Colon (tissue), 2 donors: Measurements from ENCODE around the gene RPL27A.

ENCODE experiments used
- FAIRE-seq: peaks from 2 replicates; lab custom pipeline; 2012; peaks lifted over from hg19 to GRCh38; lab: Jason Lieb, UNC
- donor health status: control.
- donor health status: control.

Gene RPL27A

DNA sequence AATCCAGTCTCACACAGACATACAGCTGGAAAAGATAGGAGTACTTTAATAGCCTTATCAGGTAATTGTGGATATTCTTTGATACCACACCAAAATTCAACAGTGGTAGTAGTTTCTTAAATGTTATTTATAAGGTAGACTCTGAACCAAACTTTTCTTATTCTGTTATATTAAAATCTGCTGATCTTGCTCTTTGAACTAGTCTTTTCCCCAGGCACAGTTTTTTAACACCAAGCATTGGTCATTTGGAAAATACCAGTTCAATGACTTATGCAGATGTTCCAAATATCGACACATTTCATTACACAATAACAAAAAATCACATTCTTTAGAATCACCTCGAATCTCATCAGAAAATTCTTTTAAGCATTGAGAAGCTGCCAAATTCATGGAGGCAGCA, 7.7 kb upstream of the RPL27A start:
- FAIRE-seq = no peak

- FAIRE-seq = no peak
These were observed 6.1 kb upstream of the RPL27A start for GRCh38 chr11:8676458-8676857.

- no peak for FAIRE-seq
These were observed 3.6 kb upstream of the RPL27A start for GRCh38 chr11:8679006-8679405.

- no peak for FAIRE-seq
These were observed 722 bp upstream of the RPL27A start for GRCh38 chr11:8681837-8682302.

- no peak for FAIRE-seq
These were observed 669 bp downstream of the RPL27A start for GRCh38 chr11:8683115-8683807.

- no peak for FAIRE-seq
These were observed 2.2 kb downstream of the RPL27A start for GRCh38 chr11:8684600-8685290.

- FAIRE-seq = no peak
These were observed 2.7 kb downstream of the RPL27A start for GRCh38 chr11:8685306-8685705.

DNA sequence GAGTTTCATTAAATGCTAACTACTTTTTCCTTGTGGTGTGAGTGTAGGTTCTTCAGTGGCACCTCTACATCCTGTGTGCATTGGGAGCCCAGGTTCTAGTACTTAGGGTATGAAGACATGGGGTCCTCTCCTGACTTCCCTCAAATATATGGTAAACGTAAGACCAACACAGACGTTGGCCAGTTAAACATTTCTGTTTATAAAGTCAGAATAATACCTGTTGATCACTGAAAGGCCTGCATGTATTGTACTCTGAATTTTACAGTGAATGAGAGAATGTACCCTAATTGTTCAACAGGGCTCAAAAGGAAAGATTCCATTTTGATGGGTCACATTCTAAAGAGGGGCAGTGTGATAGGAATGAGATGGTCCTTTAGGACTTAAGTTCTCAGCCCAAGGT, 3.2 kb downstream of the RPL27A start:
- no peak for FAIRE-seq

DNA sequence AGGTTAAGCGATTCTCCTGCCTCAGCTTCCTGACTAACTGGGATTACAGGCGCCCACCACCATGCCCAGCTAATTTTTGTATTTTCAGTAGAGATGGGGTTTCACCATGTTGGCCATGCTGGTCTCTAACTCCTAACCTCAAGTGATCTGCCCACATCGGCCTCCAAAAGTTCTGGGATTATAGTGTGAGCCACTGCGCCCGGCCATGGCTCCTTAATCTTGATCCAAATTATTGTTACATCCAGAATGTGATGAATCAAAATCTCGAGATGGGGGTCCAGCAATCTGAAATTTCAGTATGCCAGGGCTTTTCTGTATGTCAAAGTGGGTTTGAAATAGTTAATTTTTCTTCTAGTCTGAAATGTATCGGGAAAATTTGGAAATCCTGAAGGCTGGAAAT, 3.7 kb downstream of the RPL27A start:
- no peak for FAIRE-seq

DNA sequence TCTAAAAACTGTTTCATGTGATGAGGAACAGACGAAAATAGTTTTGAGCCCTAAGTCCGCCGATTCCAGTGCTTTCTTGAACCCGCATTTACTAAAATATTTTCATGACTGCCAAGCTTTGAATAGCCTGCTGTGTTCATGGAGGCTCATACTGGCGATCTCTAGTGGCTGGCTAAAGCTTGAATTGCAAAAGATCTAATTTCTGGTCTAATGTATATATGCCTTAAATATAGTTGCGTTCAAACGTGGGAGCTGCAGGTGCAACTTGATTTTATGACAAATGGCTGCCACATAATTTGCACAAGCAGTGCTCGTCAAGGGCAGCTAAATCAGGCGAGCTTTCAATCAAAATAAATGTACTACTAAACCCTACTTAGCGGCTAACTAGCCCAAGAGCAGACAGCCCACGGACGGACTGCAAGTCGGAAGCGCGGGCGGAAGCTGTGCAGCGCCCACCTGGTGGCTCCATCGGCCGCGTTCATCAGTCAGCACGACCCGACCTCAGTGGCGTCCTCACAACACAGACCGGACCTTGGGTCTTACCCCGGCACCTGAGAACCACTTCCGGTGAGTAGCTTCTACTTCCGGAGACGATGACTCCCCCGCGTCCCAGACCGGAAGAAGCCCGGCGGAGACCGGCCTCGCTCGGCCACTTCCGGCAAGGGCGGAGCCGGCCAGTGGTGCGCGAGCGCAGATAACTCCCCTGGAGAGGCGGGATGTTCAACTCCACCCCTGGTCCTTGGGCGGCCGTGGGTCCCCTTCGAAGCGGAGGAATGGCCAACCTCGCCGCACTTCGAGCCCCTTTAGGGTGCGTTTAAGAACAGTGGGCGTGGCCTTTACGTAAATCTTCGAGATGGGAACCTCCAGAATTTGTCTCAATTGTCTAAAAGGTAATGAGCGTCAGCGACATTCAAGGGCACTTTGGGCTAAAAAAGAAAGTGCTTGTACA, 6.1 kb downstream of the RPL27A start:
- FAIRE-seq = no peak

- no peak for FAIRE-seq
These were observed 7.2 kb downstream of the RPL27A start for GRCh38 chr11:8689726-8690255.

DNA sequence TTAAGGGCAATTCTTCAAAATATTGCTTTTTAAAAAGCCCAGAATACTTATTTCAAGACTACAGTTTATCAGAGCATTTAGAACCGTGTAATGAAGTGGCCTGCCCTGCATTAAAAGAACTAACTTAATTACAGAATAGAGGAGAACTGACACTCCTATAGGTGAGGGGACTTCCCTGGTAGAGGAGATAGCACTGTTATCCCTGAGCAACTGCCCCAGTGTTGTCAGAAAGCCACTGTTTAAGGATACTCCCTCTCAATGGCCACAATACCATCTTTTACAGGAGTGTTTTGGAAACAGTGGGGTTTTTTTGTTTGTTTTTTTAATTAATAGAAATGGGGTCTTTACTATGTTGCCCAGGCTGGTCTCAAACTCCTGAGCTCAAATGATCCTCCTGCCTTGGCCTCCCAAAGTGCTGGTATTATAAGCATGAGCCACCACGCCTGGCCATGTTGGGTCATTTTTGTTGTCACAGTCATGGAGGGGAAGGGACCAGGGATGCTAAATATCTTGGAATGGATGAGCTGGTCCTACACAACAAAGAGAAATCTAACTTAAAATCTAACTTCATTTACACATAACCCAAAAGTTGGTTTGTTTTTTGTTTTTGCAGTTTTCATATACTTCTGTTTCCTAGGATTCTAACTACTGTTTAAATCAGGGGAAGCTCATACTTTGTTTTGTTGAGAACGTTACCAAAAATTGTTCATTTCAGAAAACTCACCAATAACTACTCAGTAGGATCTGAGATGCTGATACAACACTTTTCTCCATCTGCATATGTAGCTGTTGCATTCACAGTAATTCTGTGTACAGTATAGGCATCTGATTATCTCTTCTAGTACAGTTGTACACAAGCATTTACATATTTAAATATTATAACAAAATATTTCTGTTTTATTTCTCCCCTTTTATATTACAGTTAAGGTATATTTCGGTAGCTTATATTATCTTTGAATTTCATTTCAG, 8.1 kb downstream of the RPL27A start:
- FAIRE-seq = no peak

- no peak for FAIRE-seq
These were observed 9.0 kb downstream of the RPL27A start for GRCh38 chr11:8691601-8692000.

DNA sequence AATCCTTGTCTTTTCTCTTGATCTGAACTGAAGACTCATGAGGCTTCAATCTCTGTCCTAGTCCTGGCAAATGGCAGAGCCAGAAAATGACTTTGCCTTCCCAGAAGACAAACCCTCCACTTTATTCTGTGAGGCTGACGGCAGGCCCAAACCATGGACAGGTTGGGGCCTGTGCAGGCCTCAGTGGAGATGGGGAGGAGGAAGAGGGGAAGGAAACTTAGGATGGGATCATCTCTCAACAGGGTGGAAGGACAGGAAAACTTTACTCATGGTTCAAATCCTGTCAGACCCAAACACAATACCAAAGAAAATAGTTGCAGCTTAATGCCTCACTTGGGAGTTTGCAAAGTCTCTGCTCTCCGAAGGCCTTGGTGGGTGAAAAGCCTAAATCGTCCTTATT, 9.8 kb downstream of the RPL27A start:
- no peak for FAIRE-seq

DNA sequence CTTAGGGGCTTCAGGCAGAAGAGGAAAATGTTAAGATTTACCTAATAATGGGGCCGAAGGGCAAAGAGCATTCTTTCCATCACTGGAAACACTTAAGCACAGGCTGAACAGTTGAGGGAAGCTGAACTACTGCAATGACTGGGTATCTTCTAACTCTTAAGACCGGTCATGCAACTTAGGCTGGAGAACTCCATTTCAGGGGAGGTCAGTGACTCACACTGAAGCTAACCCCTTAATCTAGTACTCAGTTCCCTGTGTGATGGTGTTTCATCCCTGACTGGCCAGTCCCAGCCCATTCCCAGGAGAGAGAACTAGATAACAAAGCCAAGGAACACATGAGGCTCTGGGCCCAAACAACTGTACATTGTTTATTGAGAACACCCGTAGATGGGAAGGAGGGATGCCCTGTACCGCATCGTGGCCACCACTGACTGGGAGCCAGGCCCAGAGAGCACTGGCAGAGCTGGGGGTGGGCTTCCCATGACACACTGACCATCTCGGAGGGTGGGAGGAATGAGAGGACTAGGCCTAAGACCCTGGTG, 10.5 kb downstream of the RPL27A start:
- FAIRE-seq = no peak

DNA sequence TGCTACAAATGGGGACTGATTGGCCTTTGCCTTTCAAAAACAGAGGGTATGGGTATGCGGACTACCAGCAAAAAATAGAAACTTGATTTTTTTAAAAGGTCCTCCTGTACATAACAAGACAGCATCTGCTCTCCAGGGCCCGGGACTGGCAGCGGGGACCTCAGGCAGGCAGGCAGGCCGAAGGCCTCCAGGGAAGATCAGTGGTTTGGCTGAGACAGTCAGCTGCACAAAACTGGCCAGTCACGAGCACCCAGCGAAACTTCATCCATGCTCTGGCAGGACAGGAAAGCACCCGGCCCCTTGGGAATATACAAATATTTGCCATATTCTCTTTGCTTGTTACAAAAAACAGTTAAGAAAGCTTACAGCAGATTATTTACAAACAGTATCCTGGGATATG, 11.0 kb downstream of the RPL27A start:
- FAIRE-seq = no peak

DNA sequence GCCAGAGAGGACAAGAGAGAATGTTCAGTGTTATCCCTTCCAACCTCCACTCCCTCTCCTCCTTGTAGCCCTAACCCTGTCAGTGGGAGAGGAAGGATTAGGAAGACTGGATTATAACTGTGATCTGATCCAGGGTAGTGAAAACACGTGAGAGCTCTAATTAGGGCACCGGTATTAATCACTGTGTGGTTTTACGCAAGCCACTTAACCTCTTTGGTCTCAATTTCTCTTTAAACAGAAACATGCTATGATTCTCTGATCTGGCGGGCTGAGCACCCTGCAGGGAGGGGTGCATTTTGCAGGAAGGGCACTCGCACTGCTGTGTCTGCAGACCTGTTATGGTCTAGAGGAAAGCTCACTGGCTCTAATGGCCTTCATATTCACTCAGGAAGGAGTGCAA, 11.5 kb downstream of the RPL27A start:
- no peak for FAIRE-seq

DNA sequence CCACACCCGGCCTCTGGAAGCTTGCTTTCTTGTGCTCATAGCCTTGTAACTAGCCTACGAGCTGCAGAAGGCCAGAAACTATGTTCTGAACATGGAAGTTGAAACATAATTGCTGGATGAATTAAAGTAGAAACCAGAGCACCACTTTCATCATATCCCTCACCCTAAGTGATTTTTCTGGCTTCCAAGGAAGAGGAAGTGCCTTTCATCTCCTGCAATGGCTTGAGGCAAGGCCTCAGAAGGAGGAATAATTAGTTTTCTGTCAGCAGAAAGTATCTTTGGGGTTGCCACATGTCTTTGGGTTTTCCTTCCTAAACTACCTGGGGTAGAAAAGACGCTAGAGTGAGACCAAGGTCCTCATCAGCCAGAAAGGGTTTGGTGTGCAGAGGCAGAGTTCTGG, 14.5 kb downstream of the RPL27A start:
- no peak for FAIRE-seq

GRCh38 chr11:8698379-8698851, 15.8 kb downstream of the RPL27A start:
- no peak for FAIRE-seq

DNA sequence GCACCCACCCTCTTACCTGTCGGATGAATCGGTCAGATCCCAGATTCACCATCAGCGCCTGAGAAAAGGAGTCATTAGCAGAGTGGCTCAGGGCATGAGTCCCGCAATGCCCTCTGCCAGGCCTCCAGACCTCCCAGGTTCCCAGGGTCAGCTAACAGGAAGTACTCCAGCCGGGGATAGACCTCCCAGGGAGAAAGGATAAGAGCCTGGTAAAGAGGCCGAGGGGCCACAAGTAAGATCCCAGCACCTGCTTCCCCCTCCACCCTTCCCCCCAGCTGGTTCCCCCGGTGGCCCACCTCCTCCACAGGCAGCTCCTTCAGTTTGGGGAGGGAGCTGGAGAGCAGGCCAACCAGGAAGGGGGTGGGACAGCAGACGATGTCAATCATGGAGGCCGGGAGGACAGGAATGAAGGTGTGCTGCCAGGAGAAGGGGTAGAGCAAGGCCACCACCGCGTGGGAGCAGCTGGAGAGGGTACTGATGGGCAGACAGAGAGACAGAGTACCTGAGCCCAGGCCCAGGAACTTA, 16.4 kb downstream of the RPL27A start:
- no peak for FAIRE-seq

DNA sequence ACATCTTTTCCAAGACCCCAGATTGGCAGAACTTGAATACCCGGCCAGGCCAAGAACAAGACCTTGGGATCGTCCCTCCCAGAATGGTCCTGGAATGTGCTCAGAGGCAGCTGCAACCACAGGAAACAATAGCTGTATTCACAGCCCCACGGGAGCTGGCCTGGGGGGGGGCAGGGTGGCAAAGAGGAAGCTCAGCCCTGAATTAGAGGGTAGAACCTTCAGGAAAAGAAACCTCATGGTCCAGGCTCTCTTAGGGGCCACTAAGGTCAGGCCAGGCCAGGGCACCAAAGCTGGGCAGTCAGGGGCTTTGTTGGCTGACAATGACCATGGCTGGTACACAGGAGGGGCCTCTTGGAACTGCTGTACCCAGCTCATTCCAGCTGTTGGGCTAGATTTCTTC, 17.3 kb downstream of the RPL27A start:
- FAIRE-seq = no peak
